ENCODE data around the gene SNRPD1.

DNA sequence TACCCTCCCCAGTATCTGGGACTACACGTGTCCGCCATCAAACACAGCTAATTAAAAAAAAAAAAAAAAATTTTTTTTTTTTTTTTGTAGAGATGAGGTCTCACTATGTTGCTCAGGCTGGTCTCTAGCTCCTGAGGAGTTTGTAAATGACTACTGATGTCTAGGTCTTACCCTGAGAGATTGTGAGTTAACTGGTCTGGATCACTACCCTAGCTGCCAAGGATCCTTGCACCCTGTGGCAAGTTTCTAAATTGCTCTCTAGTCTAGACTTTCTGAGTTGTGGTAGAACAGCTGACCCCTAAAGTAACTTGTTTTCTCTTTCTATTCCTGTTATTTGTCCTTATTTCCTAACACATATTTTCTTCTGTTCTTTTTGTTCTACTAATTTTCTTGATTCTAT is 48.0 kb downstream of the SNRPD1 start:
- TF ChIP-seq, protein P1, sequence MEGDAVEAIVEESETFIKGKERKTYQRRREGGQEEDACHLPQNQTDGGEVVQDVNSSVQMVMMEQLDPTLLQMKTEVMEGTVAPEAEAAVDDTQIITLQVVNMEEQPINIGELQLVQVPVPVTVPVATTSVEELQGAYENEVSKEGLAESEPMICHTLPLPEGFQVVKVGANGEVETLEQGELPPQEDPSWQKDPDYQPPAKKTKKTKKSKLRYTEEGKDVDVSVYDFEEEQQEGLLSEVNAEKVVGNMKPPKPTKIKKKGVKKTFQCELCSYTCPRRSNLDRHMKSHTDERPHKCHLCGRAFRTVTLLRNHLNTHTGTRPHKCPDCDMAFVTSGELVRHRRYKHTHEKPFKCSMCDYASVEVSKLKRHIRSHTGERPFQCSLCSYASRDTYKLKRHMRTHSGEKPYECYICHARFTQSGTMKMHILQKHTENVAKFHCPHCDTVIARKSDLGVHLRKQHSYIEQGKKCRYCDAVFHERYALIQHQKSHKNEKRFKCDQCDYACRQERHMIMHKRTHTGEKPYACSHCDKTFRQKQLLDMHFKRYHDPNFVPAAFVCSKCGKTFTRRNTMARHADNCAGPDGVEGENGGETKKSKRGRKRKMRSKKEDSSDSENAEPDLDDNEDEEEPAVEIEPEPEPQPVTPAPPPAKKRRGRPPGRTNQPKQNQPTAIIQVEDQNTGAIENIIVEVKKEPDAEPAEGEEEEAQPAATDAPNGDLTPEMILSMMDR (IDR thresholded peaks at IDR 0.05), result no peak
- no peak for TF ChIP-seq POLR2A (IDR thresholded peaks at IDR 0.05)
